ENCODE measurements around the gene HSD17B3.
"Not testable (repeated sequence)": the region's sequence is repeated elsewhere in the genome, so short reads cannot be mapped to it uniquely, and the experiment has no call there.

HSD17B3 gene

DNA sequence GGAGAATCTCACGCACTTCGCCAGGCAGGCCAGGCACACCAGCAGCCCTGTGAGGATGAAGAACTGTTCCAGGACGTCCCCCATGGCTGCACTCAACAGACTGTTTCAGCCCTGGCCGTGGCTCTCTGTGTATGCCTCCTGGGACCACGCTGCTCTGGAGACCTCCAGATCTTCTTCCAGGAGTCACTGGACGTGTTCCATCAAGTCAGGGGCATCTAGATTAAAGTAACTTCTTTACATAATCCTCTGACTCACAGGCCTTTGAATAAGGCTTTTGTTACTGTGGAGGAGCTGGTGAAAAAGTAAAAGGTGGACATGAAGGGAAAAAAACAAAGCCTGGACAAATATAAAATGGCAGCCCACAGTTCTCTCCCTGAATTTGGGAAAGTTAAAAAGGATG is at the start of gene HSD17B3:
Gene HSD17B3, minus strand, starts transcription at position 156 of the 400 bp plus-strand sequence. Its CDS starts 72 bp downstream, at position 84.
- DNase-seq, result no peak

- peak in 25 of 58 donors; percentile 8 to 86 (median 32) for DNase-seq
Observed at GRCh38 chr9:96350866-96351265, 48.9 kb upstream of the HSD17B3 start.

DNA sequence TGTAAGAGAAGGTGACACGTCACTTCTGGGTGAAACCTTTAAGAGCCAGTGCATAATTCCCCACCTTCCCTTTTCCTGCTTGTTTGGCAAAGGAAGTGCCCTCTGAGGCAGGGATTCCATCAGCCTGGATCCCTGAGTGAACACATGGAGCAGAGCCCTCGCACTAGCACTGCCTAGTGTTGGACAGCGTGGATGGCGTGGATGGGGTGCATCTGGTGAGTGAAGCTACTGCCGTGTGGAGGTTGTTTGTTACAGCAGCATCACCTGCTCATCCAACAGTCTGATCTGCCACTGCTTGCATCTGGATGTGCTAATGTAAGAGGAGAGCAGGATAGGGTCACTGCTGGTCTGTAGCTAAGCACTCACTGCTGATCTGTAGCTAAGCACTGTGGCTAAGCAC is 46.3 kb upstream of the HSD17B3 start:
- no peak for DNase-seq

DNA sequence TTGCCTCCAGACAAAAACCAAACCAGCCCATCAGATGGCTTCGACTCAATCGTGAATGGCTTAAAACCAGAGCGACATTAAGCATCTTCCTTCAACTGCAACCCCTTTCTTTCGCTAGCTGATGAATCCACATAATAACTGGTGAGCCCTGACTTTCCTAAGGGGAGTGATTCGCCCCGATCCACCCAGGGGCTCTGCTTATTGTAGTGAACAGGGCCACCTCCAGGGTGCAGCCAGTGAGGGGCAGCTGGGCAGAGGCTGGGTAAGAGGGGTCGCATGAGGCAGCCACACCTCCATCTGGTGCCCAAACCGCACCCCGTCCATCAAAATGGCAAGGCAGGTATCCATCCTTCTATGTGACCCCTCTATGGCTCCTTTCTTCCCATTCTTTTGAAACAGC is 43.6 kb upstream of the HSD17B3 start:
- no peak for DNase-seq

GRCh38 chr9:96344458-96345180 is 42.6 kb upstream of the HSD17B3 start:
- peak in 44 of 58 donors; percentile 3 to 83 (median 38) for DNase-seq

GRCh38 chr9:96343515-96344360 is 41.8 kb upstream of the HSD17B3 start:
- DNase-seq, result no peak

DNA sequence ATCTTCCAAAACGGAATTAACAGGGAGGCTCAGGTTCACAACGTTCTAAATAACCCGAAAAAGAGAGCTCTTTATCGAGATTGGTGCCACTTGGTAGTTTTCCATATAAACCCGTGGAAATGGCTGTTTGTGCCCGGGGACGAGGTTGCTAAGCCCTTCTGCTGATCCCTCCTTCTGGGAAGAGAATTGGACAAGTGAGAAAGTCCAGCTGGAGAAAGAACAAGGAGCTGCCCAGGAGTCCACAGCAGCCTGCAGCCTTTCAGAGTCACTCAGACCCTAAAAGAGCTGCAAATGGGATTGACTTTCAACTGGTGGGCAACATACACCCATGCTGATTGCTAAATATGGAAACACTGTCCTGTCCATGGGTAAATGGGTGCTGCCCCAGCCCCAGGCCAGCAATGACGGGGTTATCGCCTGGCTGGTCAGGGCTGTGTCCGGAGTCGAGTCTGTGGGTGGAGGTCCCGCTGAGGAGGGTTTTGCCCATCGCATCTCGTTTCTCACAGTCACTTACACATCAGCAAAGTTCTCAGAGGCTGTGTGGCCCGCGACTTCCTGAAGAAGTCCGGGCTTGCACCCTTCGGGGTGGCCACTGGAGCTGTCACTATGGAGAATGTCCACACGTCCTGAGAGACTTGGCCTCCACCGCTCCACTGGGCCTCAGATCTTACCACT is 40.7 kb upstream of the HSD17B3 start:
- DNase-seq, result no peak

DNA sequence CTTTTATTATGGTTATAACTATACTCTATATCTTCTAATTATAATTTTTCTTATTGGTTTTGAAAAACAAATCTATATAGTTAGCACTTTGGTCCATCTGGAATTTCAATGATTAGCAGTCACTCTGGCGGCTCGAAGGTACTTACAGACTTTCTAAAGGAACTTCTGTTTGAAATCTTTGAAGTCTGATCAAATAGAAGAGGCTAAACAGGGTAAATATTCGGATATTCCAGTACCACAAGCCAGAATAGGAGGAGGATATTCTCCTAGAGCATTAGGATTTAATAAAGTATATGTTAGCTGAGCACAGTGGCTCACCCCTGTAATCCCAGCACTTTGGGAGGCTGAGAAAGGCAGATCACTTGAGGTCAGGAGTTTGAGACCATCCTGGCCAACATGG is 38.7 kb upstream of the HSD17B3 start:
- no peak for DNase-seq

DNA sequence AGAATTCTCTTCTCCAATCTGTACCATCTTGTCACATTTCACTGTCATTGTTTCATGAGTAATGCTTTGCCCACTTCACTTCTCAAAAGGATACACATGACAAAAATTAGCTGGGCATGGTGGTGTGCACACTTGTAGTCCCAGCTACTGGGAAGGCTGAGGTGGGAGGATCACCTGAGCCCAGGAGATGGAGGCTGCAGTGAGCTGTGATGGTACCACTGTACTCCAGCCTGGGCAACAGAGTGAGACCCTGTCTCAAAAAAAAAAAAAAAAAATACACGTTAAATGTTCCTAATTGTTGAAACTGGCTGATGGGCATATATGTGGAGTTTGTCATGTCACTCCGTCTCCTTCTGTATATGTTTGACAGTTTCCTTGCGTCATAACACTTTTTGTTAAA is 36.3 kb upstream of the HSD17B3 start:
- DNase-seq, result no peak

DNA sequence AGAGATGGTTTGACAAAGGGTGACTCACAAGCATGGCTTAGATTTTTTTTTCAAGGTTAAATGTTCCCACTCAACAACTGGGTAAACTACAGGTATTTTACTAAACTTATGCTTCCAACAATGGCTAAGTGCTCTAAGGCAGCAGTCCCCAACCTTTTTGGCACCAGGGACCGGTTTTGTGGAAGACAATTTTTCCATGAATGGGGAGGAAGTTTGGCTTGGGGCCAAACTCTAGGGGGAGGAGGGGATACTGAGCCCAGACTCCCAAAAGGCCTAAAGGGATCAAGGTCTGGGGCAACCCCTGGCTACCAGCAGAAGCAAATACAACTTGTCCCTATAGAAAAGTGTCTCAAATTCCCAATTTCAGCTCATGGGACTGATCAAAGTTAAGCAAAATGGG is 32.0 kb upstream of the HSD17B3 start:
- no peak for DNase-seq

- no peak for DNase-seq
Observed at GRCh38 chr9:96331236-96331947, 29.4 kb upstream of the HSD17B3 start.

- DNase-seq, result peak in 16 of 58 donors; percentile 0 to 35 (median 10)
Observed at GRCh38 chr9:96327694-96328352, 25.8 kb upstream of the HSD17B3 start.

GRCh38 chr9:96323169-96323568 is 21.2 kb upstream of the HSD17B3 start:
- no peak for DNase-seq

GRCh38 chr9:96322736-96323135 is 20.8 kb upstream of the HSD17B3 start:
- not testable (repeated sequence) for DNase-seq

DNA sequence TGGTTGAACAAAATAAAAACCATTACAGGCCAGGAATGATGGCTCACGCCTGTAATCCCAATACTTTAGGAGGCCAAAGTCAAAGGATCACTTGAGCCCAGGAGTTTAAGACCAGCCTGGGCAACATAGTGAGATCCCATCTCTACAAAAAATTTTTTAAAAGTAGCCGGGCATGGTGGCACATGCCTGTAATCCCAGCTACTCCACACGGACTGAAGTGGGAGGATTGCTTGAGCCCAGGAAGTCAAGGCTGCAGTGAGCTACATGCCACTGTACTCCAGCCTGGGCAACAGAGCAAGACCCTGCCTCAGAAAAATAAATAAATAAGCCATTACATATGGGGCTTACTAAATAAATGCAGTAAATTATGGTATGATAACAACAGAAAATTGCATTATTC is 20.2 kb upstream of the HSD17B3 start:
- not testable (repeated sequence) for DNase-seq

GRCh38 chr9:96321515-96321914 is 19.5 kb upstream of the HSD17B3 start:
- no peak for DNase-seq

- no peak for DNase-seq
Observed at GRCh38 chr9:96320749-96321280, 18.8 kb upstream of the HSD17B3 start.

DNA sequence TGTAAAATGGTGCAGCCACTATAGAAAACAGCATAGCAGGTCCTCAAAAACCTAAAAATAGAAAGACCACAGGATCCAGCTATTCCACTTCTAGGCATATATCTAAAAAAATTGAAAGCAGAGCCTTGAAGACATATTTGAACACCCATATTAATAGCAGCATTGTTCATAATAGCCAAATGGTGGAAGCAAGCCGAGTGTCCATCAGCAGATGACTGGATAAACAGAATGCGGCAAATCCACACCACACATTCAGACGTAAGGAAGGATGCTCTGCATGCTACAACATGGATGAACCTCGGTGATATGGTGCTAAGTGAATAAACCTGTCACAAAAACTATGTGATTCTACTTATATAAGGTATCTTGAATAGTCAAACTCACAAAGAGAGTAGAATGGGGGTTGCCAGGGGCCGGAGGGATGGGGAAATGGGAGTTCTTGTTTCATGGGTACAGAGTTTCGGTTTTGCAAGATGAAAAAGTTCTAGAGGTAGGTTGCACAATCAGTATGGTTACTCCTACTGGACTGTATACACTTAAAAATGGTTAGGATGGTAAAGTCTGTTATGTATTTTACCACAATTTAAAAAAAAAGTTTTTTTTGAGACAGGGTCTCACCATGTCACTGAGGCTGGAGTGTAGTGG is 17.1 kb upstream of the HSD17B3 start:
- no peak for DNase-seq

DNA sequence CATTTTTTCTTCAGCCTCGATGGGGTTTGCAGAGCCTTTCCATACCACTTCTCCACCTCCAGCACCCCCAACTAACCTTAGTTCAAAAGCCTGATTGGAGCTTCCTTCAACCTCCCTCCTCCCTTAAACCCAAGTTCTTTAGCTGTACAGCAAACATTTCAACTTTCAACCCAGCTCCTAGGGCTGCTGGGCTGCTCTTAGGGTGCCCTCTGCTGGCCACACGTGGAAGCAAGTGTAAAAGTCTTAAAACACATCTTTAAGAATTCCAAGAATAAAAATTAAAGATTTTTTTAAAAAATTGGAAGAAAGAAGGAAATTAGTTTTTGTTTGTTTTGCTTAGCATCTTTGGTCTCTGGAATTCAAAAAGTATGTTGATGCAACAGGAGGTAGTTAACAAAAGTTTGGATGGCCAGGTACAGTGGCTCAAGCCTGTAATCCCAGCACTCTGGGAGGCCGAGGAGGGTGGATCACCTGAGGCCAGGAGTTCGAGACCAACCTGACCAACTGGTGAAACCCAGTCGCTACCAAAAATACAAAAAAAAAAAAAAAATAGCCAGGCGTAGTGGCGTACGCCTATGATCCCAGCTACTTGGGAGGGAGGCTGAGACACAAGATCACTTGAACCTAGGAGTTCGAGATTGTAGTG is 15.5 kb upstream of the HSD17B3 start:
- peak in 39 of 58 donors; percentile 2 to 64 (median 14) for DNase-seq

All from anterior cingulate cortex (tissue), 58 donors.